MG63 (cell line): ENCODE measurements around the gene B9D1. TPM values are rescaled to one million over a fixed set of nuclear protein-coding genes. Genes with fewer than 3 reads are reported as not detected.

ENCODE experiments used
- DNase-seq: peaks from one replicate; pipeline ENCODE4 v3.0.0-alpha.2; 2020
- H3K27me3 ChIP-seq: fragments of 250-450 bp; sonication (Bioruptor Pico); 2 replicates; pipeline ENCODE4 v1.5.1; 2020; ENCODE audit warnings: mild to moderate bottlenecking, moderate library complexity
- H3K36me3 ChIP-seq: fragments of 250-450 bp; sonication (Bioruptor Pico); 2 replicates; pipeline ENCODE4 v1.5.1; 2020; ENCODE audit warnings: mild to moderate bottlenecking, moderate library complexity
- H3K4me3 ChIP-seq: fragments of 250-450 bp; sonication (Bioruptor Pico); 2 replicates; pipeline ENCODE4 v1.5.1; 2020; ENCODE audit warnings: mild to moderate bottlenecking, moderate library complexity
- H3K9me3 ChIP-seq: fragments of 250-450 bp; sonication (Bioruptor Pico); 2 replicates; pipeline ENCODE4 v1.5.1; 2020; ENCODE audit warnings: mild to moderate bottlenecking, moderate library complexity
- total RNA-seq: library from RNA; depleted of rRNA; stranded (reverse); fragments of >200 nt; shearing (Covaris generic); gene quantifications from 2 replicates; pipeline ENCODE4 v1.2.3, GENCODE V29; 2014; ENCODE audit warnings: low replicate concordance

Gene B9D1
- total RNA-seq, 1 experiment from 2014 or later: 14.8 TPM

GRCh38 chr17:19337712-19338023 lies 24.9 kb downstream of the B9D1 start:
- Histone ChIP-seq H3K9me3 (no peaks in the 10 kb centered on the region), H3K36me3 (no peaks in the 10 kb centered on the region; the same call in 1 of the 2 replicates), H3K4me3 (no peak overlapping the region), H3K27me3 (no peaks in the 10 kb centered on the region)
- no peak for DNase-seq

GRCh38 chr17:19336938-19337711 lies 25.4 kb downstream of the B9D1 start:
- Histone ChIP-seq H3K27me3 (no peaks in the 10 kb centered on the region), H3K9me3 (no peaks in the 10 kb centered on the region), H3K4me3 (no peak overlapping the region), H3K36me3 (no peaks in the 10 kb centered on the region; the same call in 1 of the 2 replicates)
- DNase-seq: no peak

- H3K9me3 ChIP-seq: no peaks in the 10 kb centered on the region
- H3K4me3 ChIP-seq: no peak overlapping the region
- no peak for DNase-seq
- H3K36me3 ChIP-seq: no peaks in the 10 kb centered on the region; the same call in 1 of the 2 replicates
- H3K27me3 ChIP-seq: no peaks in the 10 kb centered on the region
Observed at GRCh38 chr17:19335951-19336631, 26.4 kb downstream of the B9D1 start.

GRCh38 chr17:19334331-19334730 lies 28.2 kb downstream of the B9D1 start:
- H3K9me3 ChIP-seq: no peaks in the 10 kb centered on the region
- no peaks in the 10 kb centered on the region; the same call in 1 of the 2 replicates for H3K36me3 ChIP-seq
- H3K27me3 ChIP-seq: no peaks in the 10 kb centered on the region
- no peak overlapping the region for H3K4me3 ChIP-seq
- no peak for DNase-seq

GRCh38 chr17:19333736-19334290 lies 28.7 kb downstream of the B9D1 start:
- Histone ChIP-seq H3K27me3 (no peaks in the 10 kb centered on the region), H3K9me3 (no peaks in the 10 kb centered on the region), H3K36me3 (no peaks in the 10 kb centered on the region; the same call in 1 of the 2 replicates), H3K4me3 (no peak overlapping the region)
- no peak for DNase-seq

- no peaks in the 10 kb centered on the region; the same call in 1 of the 2 replicates for H3K36me3 ChIP-seq
- no peak for DNase-seq
- no peaks in the 10 kb centered on the region for H3K27me3 ChIP-seq
- H3K4me3 ChIP-seq: no peak overlapping the region
- H3K9me3 ChIP-seq: no peaks in the 10 kb centered on the region
Observed at GRCh38 chr17:19333132-19333440, 29.4 kb downstream of the B9D1 start.

- Histone ChIP-seq H3K36me3 (no peaks in the 10 kb centered on the region; the same call in 1 of the 2 replicates), H3K9me3 (no peaks in the 10 kb centered on the region), H3K27me3 (no peaks in the 10 kb centered on the region), H3K4me3 (no peak overlapping the region)
- DNase-seq: no peak
Observed at GRCh38 chr17:19332371-19333131, 30.0 kb downstream of the B9D1 start.

- no peaks in the 10 kb centered on the region; the same call in 1 of the 2 replicates for H3K36me3 ChIP-seq
- no peaks in the 10 kb centered on the region for H3K9me3 ChIP-seq
- no peak overlapping the region for H3K4me3 ChIP-seq
- H3K27me3 ChIP-seq: no peaks in the 10 kb centered on the region
- DNase-seq: no peak
Observed at GRCh38 chr17:19331543-19332245, 30.8 kb downstream of the B9D1 start.

- Histone ChIP-seq H3K4me3 (no peak overlapping the region), H3K27me3 (no peaks in the 10 kb centered on the region), H3K36me3 (no peaks in the 10 kb centered on the region; the same call in 1 of the 2 replicates), H3K9me3 (no peaks in the 10 kb centered on the region)
- DNase-seq: no peak
Observed at GRCh38 chr17:19331134-19331533, 31.4 kb downstream of the B9D1 start.

GRCh38 chr17:19330271-19330670 lies 32.3 kb downstream of the B9D1 start:
- peaks cover 2% of the 10 kb centered on the region; the same call in 1 of the 2 replicates for H3K36me3 ChIP-seq
- no peak overlapping the region for H3K4me3 ChIP-seq
- no peaks in the 10 kb centered on the region for H3K27me3 ChIP-seq
- no peaks in the 10 kb centered on the region; the same call in 1 of the 2 replicates for H3K9me3 ChIP-seq
- no peak for DNase-seq

GRCh38 chr17:19329839-19330238 lies 32.7 kb downstream of the B9D1 start:
- no peak for DNase-seq
- no peaks in the 10 kb centered on the region for H3K27me3 ChIP-seq
- H3K9me3 ChIP-seq: no peaks in the 10 kb centered on the region; the same call in 1 of the 2 replicates
- peaks cover 7% of the 10 kb centered on the region; the same call in 1 of the 2 replicates for H3K36me3 ChIP-seq
- H3K4me3 ChIP-seq: no peak overlapping the region

- peaks cover 11% of the 10 kb centered on the region for H3K36me3 ChIP-seq
- no peak for DNase-seq
- H3K9me3 ChIP-seq: no peaks in the 10 kb centered on the region; the same call in 1 of the 2 replicates
- no peak overlapping the region for H3K4me3 ChIP-seq
- H3K27me3 ChIP-seq: no peaks in the 10 kb centered on the region
Observed at GRCh38 chr17:19329136-19329535, 33.4 kb downstream of the B9D1 start.

GRCh38 chr17:19328441-19329061 lies 34.0 kb downstream of the B9D1 start:
- no peak for DNase-seq
- Histone ChIP-seq H3K36me3 (peaks cover 16% of the 10 kb centered on the region), H3K4me3 (no peak overlapping the region), H3K9me3 (no peaks in the 10 kb centered on the region; the same call in 1 of the 2 replicates), H3K27me3 (no peaks in the 10 kb centered on the region)

- peaks cover 16% of the 10 kb centered on the region for H3K36me3 ChIP-seq
- no peak overlapping the region for H3K4me3 ChIP-seq
- H3K9me3 ChIP-seq: no peaks in the 10 kb centered on the region; the same call in 1 of the 2 replicates
- no peak for DNase-seq
- H3K27me3 ChIP-seq: no peaks in the 10 kb centered on the region
Observed at GRCh38 chr17:19327031-19327783, 35.3 kb downstream of the B9D1 start.

GRCh38 chr17:19325542-19325941 lies 37.0 kb downstream of the B9D1 start:
- DNase-seq: no peak
- Histone ChIP-seq H3K36me3 (peaks cover 16% of the 10 kb centered on the region), H3K27me3 (no peaks in the 10 kb centered on the region), H3K9me3 (no peaks in the 10 kb centered on the region; the same call in 1 of the 2 replicates), H3K4me3 (no peak overlapping the region)
